Esophagus muscularis mucosa (tissue), 3 donors: ENCODE measurements around the gene SLC29A3.

Experiments used
- POLR2A ChIP-seq: fragments of 450-650 bp; IDR thresholded peaks from one replicate; pipeline ENCODE4 v1.6.1; 2017; ENCODE audit warnings: antibody characterized with exemption, moderate library complexity, mild to moderate bottlenecking, low read depth
- TF ChIP-seq, protein P1 (sequence below), 3 experiments: fragments of 200-600 bp in 2 of 3; fragments of 450-650 bp in 1 of 3; sonication (generic) in 2 of 3; IDR thresholded peaks; one replicate each; pipeline ENCODE4 v1.5.1; 2017 to 2019; ENCODE audit warnings: antibody characterized with exemption in 3 of 3, mild to moderate bottlenecking in 2 of 3, moderate library complexity in 1 of 3

DNA sequence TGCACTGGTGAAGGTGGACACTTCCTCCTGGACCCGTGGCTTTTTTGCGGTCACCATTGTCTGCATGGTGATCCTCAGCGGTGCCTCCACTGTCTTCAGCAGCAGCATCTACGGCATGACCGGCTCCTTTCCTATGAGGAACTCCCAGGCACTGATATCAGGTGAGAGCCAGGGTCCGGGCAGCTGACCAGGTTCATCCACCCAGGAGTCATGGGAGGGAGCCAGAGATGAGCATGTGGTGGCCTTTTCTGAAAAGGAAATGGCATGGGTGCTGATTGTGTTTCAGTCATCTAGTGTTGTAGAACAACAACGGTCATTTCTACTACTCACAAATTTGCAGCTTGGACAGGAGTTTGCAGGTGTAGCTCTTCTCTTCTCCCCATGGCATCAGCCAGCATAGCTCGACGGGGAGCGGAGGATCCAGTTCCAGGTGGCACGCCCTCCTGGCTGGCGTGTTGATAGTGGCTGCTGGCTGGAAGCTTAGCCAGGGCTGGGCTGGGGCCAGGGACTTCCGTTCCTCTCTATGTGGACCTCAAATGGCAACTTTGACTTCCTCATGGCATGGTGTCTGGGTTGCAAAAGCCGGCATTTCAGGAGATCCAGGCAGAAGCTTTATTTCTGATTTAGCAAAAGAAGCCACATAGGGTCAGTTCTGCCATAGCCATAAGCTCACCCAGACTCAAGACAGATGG is 32.7 kb downstream of the SLC29A3 start:
- TF ChIP-seq POLR2A, result no peak
- TF ChIP-seq, protein P1, sequence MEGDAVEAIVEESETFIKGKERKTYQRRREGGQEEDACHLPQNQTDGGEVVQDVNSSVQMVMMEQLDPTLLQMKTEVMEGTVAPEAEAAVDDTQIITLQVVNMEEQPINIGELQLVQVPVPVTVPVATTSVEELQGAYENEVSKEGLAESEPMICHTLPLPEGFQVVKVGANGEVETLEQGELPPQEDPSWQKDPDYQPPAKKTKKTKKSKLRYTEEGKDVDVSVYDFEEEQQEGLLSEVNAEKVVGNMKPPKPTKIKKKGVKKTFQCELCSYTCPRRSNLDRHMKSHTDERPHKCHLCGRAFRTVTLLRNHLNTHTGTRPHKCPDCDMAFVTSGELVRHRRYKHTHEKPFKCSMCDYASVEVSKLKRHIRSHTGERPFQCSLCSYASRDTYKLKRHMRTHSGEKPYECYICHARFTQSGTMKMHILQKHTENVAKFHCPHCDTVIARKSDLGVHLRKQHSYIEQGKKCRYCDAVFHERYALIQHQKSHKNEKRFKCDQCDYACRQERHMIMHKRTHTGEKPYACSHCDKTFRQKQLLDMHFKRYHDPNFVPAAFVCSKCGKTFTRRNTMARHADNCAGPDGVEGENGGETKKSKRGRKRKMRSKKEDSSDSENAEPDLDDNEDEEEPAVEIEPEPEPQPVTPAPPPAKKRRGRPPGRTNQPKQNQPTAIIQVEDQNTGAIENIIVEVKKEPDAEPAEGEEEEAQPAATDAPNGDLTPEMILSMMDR (IDR thresholded peaks at IDR 0.05), result no peak
